Embryonic facial prominence (tissue), 1 donor: ENCODE results near the gene SIDT2.

Experiments
- DNase-seq: peaks from one replicate; pipeline ENCODE4 v3.0.0-alpha.2; 2016; ENCODE audit errors: extremely low spot score

SIDT2 gene

DNA sequence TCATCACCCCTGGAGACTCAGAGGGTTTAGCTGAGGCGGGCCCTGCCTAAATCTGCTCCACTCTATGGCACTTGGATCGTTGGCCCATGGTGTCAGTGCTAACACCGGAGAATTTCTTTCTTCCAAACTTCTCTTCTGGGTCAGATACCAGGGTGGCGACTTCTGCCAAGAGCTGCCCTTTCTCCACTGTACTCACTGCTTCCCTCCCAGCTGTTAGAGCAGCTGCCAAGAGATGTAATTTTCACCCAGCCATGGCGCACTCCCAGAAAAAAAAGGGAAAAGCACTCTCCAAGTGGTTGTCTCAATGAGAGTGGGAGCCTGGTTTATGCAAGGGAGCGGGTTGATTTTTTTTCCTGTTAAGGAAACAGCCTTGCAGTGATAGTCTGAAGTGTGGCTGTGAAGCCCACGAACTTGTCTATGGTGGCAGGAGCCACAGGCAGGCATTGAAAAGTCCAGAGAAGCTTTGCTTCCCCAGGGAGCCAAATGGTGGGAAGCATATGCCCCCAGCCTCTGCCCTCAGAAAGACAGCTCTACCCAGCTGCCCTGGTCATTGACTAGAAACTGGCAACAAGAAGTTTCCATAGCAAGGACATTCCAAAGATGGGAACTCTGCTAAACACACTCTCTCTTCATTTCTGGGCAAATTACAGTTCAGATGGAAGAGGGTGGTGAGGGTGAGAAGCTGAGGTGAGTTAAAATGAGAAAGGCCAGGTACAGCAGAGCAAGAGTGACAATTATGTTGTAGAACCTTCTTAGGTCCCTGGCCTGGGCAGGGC, 42.6 kb downstream of the SIDT2 start:
- DNase-seq, result no peak

DNA sequence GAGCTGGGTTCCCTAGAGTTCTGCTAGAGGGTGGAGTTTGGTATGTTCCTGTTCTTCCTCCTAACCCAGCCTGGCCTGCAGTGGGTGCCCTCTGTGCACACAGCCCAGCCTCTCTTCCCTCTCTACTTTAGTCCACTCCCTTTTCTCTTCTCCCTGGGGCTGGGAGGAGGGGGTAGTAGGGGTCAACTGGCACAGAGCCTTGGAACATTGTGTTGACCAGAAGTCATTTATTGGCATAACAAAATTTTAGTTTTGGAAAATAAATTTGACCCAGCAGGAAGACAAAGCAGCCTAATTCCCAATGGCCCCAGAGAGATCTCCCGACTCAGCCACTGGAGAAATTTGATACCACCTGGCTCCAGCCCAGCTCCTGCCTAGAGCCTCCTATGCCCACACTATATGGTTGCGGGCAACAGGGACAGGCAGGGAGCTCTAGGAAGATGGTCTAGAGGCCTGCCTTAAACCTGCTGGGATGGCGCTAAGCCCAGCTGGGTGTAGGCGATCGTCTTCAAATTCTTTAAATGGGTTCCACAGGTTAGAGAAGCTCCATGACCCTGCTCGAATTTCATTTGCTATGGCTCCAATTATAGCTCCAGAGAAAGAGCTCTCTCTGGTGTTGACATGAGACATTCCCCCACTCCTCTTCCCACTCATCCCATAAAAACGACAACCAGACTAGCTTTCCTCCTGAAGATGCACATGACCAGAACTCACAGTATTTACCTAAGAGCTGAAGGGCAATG, 43.4 kb downstream of the SIDT2 start:
- no peak for DNase-seq

DNA sequence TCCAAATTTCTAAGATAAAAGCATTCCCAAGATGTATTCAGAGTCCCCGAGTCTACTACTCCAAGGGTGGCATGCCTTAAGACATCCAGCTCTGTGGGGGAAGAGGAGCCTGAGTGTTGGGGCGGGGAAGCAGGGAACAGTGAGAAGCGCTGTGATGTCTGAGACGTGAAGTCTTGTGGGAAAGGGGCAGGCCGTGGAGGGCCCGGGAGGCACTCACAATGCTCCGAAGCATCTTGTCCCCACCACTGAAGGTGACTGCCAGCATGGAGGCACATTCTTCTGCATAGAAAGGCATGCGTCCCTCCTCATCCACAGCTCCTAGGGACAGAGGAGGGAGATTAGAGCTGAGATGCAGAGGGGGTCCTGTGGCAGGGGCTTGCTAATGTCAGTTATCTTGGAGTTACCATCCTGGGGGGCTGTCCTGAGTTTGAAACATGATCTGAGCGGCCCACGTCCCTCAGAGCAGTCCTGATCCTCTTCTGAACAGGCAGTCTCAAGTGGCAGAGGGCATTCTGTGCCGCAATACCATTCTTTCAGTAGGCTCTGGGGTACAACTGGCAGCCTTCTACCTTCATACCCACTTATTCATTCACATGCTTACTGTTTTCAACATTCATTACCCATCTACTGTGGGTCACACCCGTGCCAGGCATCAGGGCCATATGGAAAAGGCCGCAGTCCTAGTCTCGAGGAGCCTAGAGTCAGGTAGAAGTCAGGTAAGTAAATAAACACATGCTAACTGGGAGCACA, 44.6 kb downstream of the SIDT2 start:
- no peak for DNase-seq

DNA sequence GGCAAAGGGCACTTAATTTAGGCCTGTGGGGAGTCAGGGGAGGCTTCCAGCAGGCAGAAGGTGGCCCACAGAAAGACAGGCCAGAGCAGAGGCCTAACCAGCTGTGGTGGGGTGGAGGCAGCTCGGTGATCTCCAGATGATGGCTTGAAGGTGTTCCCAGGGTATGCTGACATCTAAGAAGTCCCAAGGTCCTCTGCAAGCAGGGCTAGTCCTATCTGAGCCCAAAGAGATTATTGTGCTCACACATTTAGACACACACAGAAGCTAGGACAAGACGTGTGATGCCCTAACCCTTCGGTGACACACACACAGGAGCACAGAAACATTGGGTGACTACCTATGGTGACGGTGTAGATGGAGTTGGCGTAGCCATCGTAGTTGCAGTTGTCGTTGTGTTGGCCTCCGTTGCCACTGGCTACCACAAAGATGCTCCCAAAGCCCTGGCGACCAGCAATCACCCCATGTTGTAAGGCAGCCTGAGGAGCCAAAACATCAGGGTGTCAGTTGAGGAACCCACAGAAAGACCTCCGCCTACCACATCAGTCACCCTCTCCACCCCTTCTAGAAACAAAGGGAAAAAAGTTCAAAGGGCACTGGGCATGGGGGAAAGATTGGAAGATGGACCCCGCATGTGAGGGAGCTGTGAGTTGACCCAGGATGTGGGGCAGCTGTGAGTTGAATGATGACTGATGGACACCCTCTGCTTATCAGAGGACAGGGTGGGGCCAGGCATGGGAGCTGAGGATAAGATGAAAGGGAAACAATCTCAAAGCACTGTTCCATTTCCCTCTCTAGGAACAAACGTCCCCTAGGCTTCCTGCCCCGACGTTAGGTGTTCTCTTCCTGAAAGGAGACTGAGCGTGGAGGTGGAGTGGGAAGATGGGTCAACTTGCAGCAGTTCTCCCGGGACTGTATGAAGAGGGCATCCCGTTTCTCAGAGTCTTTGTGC, 45.5 kb downstream of the SIDT2 start:
- DNase-seq, result no peak

DNA sequence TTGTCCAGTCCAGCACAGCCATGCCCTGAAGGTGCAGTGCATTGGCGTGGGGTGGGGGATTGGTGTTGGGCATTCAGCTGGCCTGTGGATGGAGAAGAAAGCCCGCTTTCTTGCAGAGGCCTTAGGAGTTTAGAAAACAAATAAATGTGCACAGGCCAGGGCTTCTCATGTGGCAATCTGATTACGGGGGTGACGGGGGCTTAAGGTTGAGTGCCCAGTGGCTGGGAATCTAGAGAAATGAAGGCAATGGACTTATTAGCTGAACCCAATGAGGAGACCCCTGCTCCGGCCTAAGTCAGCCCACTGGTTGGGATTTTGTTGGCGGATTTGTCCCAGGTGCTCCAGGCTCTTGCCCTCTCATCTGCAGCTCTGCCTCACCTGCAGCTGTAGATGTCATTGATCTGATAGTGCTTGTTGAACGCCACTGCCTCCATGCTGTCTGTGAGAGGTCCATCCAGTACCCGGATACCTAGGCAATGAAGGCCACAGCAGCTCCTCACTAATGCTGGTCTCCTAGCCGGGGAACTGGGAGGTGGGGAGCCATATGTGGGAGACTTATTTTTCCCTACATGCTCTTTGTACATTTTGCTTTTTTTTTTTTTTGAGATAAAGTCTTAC, 47.1 kb downstream of the SIDT2 start:
- no peak for DNase-seq

DNA sequence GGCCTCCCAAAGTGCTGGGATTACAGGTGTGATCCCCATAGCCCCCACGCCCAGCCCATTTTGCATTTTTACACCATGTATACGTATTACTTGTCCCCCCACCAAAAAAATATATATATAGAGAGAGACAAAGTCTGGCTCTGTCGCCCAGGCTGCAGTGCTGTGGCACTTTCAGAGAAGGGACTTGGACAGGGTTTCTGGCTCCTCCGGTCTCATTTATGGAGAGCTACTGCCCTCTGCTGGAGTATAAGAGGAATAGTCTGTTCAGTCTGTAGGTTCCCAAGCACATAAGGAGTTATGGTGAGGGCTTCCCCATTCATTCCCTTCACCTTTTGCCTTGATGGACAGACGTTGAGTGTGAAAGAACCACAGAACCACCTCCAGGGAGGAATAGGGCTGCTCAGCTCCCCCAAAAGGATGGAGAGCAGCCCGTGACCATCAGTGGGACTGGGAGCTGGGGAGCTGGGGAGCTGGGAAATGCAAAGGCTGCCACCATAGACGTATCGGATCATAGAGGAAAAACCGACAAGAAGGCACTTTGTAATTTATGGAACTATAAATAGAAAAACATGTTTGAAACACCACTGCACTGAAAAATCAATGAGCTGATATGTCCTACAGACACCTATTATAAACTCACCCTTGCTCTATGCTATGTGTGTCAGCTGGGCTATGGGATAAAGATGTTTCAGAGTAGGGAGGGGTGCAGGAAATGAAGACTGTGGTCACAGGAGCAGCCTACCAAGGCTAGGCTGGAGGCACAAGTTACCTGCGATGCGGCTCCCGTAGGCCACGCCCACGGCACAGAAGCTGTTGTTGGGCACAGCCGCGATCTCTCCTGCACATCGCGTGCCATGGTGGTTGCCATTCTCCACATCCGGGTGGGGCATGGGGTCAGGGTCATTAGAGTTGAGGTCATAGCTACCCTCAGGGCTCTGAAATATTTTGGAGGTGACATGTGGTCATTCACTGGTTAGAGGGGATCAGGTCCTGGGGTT, 48.1 kb downstream of the SIDT2 start:
- peak; percentile 78 for DNase-seq

DNA sequence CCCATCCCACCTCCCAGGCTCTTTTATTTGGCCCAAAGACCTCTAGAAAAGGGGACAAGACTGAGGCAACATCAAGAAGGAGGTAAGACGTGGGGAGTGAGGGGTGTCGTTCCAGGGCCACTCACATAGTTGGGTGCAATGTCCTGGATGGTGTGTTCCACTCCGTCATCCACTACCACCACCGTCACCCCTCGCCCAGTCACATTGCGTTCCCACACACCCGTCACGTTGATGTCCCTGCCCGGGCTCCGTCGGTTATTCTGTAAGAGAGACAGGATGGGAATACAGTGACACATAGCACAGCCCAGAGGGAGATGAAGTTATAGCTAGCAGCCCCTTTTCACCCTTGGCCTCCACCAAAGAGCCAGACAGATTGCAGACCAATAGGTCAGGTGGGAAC, 49.5 kb downstream of the SIDT2 start:
- no peak for DNase-seq

DNA sequence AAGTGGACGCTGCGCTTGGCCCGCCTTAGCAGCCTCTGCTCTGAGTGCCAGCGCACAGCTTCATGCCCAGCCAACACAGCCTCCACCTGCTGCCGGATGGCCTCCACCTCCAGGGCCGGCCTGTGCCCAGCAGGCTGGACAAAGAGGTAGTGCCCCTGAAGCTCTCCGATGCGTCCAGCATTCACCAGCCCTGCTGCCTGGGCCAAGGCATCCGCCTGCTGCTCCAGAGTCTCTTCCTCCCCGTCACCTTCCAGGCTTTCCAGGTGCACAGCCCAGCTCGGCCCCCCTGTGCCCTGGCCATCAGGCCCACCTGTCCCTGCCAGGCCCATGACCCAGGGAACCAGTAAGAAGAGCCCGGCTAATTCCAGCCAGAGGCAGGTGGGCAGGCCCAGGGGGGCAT, 50.9 kb downstream of the SIDT2 start:
- DNase-seq, result no peak

DNA sequence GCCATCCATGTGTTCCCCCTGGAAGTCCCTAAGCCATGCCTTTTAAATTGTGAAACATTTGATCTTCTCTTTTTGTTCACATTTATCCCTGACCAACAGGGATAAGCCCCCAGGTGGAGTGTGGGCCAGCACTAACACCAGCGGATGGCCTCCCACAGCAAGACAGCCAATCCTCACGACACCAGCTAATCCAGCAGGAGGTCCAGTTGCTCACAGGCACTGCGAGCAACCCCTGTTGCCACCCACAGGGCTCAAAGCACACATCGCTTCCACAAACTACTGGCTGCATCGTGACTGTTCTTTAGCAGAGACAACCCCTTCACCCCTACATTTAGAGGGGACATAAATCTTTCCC, 51.4 kb downstream of the SIDT2 start:
- no peak for DNase-seq

DNA sequence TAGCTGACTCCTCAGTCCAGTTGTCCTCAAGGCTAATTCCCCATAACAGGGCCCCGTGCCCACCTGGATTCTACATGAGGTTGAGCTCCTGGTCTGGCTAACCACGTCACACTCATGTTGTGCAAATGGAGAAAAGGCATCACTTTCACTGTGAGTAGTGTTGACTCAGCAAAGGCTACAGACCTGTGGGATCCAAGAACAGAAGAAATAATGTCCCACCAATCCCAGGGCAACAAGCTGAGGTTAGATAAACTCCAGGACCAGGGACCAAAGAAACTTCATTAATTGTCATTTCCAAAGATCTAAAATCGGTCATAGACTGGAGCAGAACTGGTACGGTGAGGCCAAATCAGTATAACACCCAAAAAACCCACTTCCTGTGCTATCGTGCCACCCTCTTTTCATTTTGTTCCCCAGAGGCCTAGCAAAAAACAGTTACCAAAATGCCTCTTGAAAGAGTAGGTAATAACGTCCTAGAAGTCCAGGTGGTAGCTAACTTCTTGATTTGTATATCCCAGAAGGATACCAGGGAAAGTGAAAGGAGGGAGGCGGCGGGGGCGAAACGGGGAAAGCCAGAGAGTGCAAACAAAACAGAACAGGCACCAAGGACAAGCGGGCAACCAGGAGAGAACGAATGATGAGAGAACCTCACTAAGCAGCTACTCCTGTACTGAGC, 51.9 kb downstream of the SIDT2 start:
- no peak for DNase-seq

DNA sequence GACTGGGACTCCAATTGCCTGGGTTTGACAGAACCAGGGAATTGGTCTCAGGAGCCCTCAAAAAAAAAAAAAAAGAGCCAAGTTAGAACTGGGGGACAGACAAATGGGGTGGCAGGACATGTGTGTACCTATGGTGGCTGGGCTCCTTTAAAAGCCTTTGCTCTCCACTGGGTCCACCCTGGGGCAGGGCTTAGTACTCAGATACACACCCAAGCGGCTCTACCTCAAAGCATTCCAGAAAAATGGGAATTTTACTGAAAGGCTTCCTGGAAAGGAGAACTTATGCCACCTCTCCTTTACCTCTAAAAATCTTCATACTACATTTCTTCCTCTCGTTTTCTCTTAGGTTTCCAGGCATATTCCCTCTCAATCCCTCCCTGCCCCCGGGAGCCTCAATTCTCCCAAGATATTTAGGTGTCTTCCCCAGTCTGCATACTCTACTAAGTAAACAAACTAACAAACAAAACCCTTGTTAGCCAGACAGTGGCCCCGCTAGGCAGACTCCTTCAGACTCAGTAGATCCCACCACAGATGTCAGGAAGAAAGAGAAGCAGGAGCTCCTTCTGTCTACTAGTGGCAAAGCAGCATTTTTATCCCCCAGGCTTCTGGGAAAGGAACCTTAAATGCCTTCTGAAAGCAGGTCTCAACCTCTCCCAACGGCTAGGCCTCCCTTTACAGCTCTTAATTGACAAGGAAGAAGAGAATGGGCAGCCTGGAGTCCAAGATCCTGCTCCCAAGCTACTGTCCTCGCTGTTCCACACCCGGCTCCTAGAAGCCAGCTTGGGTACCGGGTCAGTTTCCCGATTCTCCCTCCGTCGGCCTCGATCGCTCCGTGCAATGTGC, 52.7 kb downstream of the SIDT2 start:
- no peak for DNase-seq

DNA sequence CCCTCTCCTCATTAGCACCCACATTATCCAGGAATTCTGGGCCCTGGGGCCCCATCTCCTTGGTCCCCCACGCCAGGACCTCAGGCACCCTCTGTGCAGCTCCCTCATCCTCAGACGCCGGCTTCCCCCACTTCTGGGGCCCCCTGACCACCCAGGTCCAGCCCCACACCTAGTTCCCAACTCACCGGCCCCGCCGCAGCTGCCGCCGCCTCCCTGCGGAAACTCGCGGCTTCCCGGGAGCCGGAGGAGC, 53.2 kb downstream of the SIDT2 start, which contains the start of gene PCSK7:
Gene PCSK7, minus strand, starts transcription at position 232 of the 250 bp plus-strand sequence. CDS start 2,229 bp downstream, outside the sequence.
- DNase-seq, result no peak

DNA sequence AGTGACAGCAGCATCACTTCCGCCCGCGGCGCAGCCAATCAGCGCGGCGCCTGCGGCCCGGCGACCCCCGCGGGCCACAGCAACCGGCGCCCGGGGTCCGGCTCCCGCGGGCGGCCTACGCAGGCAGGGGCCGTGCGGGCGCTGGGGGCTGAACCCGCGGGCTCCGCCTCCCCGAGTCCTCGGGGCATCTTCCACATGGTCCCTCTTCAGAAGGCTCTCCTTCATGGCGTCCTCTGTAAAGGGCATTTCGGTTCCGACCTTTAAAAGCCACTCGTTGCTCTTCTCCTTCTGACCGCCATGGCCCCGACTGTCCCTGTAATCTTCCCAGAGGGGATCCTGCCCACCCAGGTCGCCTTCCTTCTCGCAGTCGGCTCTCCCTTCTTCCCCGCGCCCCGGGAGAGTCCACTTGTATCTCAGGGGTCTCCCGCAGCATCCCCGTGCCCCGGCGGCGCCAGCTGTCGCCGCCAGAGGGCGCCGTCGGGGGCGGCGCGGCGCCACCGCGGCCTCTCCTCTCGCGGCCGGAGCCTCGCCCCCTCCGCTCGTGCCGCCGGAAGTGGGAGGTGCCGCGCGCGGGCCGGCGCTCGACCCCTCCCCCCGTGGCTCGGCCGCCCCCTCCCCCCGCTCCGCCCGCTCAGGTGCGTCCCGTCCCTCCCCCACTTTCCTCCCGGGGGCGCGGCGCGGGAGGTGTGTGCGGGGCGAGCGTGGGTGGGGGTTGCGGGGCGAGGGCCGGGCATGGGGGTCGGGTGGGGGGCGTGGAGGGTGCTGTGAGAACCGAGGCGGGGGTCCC, 53.7 kb downstream of the SIDT2 start, which contains the start of gene RNF214:
Gene RNF214, plus strand, starts transcription at position 580 of the 787 bp plus-strand sequence. CDS start 1,602 bp downstream, outside the sequence.
- DNase-seq, result peak; percentile 49

DNA sequence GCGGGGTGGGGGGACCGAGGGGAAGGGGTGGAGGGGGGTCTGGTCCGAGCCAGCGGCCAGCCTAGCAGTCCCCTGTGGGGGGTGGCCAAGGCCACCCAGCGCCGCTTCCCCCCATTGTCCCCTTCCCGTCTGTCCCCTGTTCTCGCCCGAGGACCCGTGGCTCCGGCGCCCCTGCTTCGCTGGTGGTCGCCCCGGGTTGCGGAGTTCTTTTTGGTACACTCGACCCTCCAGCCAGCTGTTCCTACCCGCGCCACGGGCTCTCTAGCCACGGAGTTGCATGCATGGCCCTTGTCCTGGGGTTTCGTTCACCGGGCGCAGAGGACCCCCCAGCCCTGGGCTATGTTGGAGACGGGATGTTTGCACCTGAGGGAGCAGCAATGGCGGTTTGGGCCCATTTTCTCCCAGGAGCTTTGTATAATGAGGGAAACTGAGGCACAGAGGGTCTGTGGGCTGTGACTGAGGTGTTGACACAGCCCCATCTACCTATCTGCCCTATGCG, 54.4 kb downstream of the SIDT2 start:
- no peak for DNase-seq

DNA sequence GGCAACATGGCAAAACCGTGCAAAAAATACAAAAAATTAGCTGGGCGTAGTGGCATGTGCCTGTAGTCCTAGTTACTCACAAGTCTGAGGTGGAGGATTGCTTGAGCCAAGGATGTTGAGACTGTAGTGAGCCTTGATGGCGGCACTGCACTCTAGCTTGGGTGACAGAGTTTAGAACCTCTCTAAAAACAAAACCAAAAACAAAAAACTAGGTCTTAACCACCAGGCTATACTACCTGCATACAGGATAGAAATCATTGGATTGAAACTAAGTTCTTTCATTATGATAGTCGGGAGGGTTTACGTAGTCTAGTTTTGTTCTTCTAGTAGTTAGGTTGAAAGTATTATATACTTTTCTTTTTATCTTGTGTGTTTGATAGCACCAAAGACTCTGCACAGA, 59.7 kb downstream of the SIDT2 start:
- DNase-seq, result no peak

DNA sequence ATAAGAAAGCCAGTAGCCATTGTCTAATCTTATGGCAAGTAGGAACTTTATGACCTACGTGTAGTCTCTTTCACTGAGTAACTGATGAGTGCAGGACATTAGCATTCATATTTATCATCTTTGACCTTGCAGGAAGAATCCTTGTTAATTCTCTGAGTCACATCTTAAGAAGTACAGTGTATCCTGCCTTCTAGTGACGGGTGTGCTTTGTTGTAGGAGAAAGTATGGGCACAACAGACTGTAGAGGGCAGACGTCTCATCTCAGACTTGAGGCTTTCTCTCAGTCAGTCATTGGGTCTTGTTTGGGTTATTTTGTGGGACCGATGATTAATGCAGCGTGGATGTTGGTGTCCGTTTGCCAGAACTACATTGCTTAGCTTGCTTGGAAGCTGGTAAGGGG, 60.8 kb downstream of the SIDT2 start:
- no peak for DNase-seq
